MCF 10A (cell line): Measurements from ENCODE around the gene RFK. TPM values are rescaled to one million over a fixed set of nuclear protein-coding genes. Genes with fewer than 3 reads are reported as not detected.

ENCODE experiments used
- BruUV-seq: library from RNA; stranded (reverse); fragments of 400-500 nt; replicated peaks from 2 replicates; lab custom pipeline; 2021; lab: Mats Ljungman, UMichigan
- CTCF ChIA-PET: fragments of 300-600 bp; sonication (Branson Sonifier 250); formaldehyde crosslinking; extraction: SDS; loops from one replicate; lab custom pipeline; 2021; ENCODE audit warnings: antibody characterized with exemption, inconsistent platforms; lab: Yijun Ruan, JAX
- POLR2A ChIA-PET: fragments of 300-600, 350-650 bp; sonication (Branson Sonifier 250); formaldehyde crosslinking; extraction: SDS; loops from one replicate; lab custom pipeline; 2020; ENCODE audit warnings: antibody characterized with exemption, inconsistent platforms; lab: Yijun Ruan, JAX
- DNase-seq: peaks from one replicate; pipeline ENCODE4 v3.0.0-alpha.2; 2018; ENCODE audit not compliant: unreplicated experiment
- H3K27ac Mint-ChIP-seq: one replicate; pipeline ENCODE4 v1.8.0; 2022; ENCODE audit warnings: mild to moderate bottlenecking, low read depth, mixed read lengths; ENCODE audit not compliant: unreplicated experiment
- H3K27me3 Mint-ChIP-seq: one replicate; pipeline ENCODE4 v1.8.0; 2022; ENCODE audit warnings: mixed read lengths; ENCODE audit not compliant: insufficient read depth, unreplicated experiment
- H3K36me3 Mint-ChIP-seq: one replicate; pipeline ENCODE4 v1.8.0; 2022; ENCODE audit warnings: mild to moderate bottlenecking, moderate library complexity, mixed read lengths; ENCODE audit not compliant: insufficient read depth, unreplicated experiment
- H3K4me1 Mint-ChIP-seq: one replicate; pipeline ENCODE4 v1.8.0; 2022; ENCODE audit warnings: mixed read lengths; ENCODE audit not compliant: insufficient read depth, unreplicated experiment
- H3K4me3 Mint-ChIP-seq: one replicate; pipeline ENCODE4 v1.8.0; 2022; ENCODE audit warnings: mild to moderate bottlenecking, moderate library complexity, mixed read lengths; ENCODE audit not compliant: unreplicated experiment
- H3K9me3 Mint-ChIP-seq: one replicate; pipeline ENCODE4 v1.8.0; 2022; ENCODE audit warnings: mixed read lengths; ENCODE audit not compliant: unreplicated experiment
- CTCF ChIP-seq: fragments of 200-600 bp; IDR thresholded peaks from one replicate; pipeline ENCODE4 v1.8.0; 2022; ENCODE audit warnings: antibody characterized with exemption, mild to moderate bottlenecking; ENCODE audit not compliant: unreplicated experiment
- intact Hi-C: fragments of 100-400 bp; cut with micrococcal nuclease; formaldehyde crosslinking; loops from 2 replicates; pipeline ENCODE4 v1.14.1; 2022
- total RNA-seq: library from RNA; stranded (reverse); gene quantifications from 2 replicates; pipeline ENCODE4 v1.2.3, GENCODE V29; 2022

RFK gene
- total RNA-seq, 1 experiment from 2014 or later: 22.6 TPM

- no TSS peak for BruUV-seq
- POLR2A ChIA-PET: interaction anchor here (0.6 to 0.9 kb wide), 3 partner anchors 11 to 468 kb away, joined by 3 read pairs; no protein-coding TSS in a partner anchor
- Mint-ChIP-seq H3K9me3 (no peaks in the 10 kb centered on the region), H3K36me3 (no peaks in the 10 kb centered on the region), H3K27ac (no peak overlapping the region), H3K4me3 (no peak overlapping the region), H3K4me1 (no peaks in the 10 kb centered on the region), H3K27me3 (peaks cover 47% of the 10 kb centered on the region)
- DNase-seq: no peak
- CTCF ChIA-PET: interaction anchor here (0.7 kb wide), 1 partner anchor 417 kb away, joined by 3 read pairs; no protein-coding TSS in a partner anchor
- TF ChIP-seq CTCF: no peak
- intact Hi-C loops: no loop called here
These were observed 58.2 kb downstream of the RFK start for GRCh38 chr9:76336027-76336426.

Other genes starting within 250 kb of the RFK start
- 11.5 and 12.4 TPM in 2 replicates for gene GCNT1, start 64.8 kb upstream of the RFK start, total RNA-seq